ENCODE data around the gene SERPINA12. TPM values are rescaled to one million over a fixed set of nuclear protein-coding genes. Genes with fewer than 3 reads are reported as not detected.

SERPINA12 gene
- total RNA-seq, 1 experiment from 2014 or later: not detected

DNA sequence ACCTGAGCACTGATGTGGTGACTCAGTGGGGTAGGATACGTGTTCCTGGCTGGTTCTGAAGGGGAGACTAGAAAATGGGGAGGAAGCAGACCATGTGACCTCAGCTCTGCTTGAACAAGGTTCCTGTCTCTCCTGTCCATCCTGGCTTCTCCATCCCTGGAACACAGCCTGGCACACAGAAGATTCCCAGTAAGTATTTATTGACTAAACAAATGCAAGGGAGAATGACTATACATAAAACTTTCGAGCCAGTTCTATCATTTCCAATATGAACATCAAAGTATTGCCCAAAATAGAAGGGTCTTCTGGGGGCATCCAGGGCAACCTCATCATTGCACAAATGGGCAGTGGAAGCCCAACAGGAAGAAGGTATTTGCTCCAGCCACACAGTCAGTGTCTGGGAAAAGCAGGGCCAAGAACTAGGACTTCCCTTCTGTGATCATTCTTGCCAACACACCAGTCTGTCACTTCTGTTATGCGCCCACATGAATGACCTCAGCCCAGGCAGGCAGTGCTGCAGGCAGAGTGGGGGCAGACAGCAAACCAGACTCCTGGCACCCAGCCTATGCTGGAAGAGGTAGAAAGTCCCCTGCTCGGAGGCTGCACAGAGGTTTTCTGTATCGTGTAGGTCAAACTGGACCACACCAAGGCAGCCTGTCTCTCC lies 27.7 kb downstream of the SERPINA12 start:
- Mint-ChIP-seq H3K27me3 (ENCODE audit: low read depth) (peaks cover 7% of the 10 kb centered on the region; the same call in 1 of the 2 replicates), H3K4me3 (no peak overlapping the region), H3K4me1 (peaks cover 10% of the 10 kb centered on the region), H3K36me3 (peaks cover 16% of the 10 kb centered on the region), H3K27ac (no peak overlapping the region), H3K9me3 (peaks cover 26% of the 10 kb centered on the region)
- TF ChIP-seq ZNF396 (CRISPR knock-in tag; IDR thresholded peaks at IDR 0.05; ENCODE audit: borderline replicate concordance) (no peak), ZNF121 (CRISPR knock-in tag; IDR thresholded peaks at IDR 0.05) (no peak), ATF1 (CRISPR knock-in tag; IDR thresholded peaks at IDR 0.05) (no peak), ZNF671 (CRISPR knock-in tag; IDR thresholded peaks at IDR 0.05) (no peak), FOXJ3 (CRISPR knock-in tag; IDR thresholded peaks at IDR 0.05; ENCODE audit: borderline replicate concordance) (no peak), FOXK1 (CRISPR knock-in tag; IDR thresholded peaks at IDR 0.05) (no peak), EMX1 (CRISPR knock-in tag; IDR thresholded peaks at IDR 0.05) (no peak), ZNF232 (CRISPR knock-in tag; IDR thresholded peaks at IDR 0.05) (no peak), RORB (CRISPR knock-in tag; IDR thresholded peaks at IDR 0.05) (no peak)
- TF ChIP-seq, protein P1, sequence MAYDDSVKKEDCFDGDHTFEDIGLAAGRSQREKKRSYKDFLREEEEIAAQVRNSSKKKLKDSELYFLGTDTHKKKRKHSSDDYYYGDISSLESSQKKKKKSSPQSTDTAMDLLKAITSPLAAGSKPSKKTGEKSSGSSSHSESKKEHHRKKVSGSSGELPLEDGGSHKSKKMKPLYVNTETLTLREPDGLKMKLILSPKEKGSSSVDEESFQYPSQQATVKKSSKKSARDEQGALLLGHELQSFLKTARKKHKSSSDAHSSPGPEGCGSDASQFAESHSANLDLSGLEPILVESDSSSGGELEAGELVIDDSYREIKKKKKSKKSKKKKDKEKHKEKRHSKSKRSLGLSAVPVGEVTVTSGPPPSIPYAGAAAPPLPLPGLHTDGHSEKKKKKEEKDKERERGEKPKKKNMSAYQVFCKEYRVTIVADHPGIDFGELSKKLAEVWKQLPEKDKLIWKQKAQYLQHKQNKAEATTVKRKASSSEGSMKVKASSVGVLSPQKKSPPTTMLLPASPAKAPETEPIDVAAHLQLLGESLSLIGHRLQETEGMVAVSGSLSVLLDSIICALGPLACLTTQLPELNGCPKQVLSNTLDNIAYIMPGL (CRISPR knock-in tag; IDR thresholded peaks at IDR 0.05): no peak
- TF ChIP-seq, protein P2, sequence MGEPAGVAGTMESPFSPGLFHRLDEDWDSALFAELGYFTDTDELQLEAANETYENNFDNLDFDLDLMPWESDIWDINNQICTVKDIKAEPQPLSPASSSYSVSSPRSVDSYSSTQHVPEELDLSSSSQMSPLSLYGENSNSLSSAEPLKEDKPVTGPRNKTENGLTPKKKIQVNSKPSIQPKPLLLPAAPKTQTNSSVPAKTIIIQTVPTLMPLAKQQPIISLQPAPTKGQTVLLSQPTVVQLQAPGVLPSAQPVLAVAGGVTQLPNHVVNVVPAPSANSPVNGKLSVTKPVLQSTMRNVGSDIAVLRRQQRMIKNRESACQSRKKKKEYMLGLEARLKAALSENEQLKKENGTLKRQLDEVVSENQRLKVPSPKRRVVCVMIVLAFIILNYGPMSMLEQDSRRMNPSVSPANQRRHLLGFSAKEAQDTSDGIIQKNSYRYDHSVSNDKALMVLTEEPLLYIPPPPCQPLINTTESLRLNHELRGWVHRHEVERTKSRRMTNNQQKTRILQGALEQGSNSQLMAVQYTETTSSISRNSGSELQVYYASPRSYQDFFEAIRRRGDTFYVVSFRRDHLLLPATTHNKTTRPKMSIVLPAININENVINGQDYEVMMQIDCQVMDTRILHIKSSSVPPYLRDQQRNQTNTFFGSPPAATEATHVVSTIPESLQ (CRISPR knock-in tag; IDR thresholded peaks at IDR 0.05): no peak
- TF ChIP-seq, protein P3, sequence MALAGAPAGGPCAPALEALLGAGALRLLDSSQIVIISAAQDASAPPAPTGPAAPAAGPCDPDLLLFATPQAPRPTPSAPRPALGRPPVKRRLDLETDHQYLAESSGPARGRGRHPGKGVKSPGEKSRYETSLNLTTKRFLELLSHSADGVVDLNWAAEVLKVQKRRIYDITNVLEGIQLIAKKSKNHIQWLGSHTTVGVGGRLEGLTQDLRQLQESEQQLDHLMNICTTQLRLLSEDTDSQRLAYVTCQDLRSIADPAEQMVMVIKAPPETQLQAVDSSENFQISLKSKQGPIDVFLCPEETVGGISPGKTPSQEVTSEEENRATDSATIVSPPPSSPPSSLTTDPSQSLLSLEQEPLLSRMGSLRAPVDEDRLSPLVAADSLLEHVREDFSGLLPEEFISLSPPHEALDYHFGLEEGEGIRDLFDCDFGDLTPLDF (CRISPR knock-in tag; IDR thresholded peaks at IDR 0.05): no peak
- TF ChIP-seq, protein P4, sequence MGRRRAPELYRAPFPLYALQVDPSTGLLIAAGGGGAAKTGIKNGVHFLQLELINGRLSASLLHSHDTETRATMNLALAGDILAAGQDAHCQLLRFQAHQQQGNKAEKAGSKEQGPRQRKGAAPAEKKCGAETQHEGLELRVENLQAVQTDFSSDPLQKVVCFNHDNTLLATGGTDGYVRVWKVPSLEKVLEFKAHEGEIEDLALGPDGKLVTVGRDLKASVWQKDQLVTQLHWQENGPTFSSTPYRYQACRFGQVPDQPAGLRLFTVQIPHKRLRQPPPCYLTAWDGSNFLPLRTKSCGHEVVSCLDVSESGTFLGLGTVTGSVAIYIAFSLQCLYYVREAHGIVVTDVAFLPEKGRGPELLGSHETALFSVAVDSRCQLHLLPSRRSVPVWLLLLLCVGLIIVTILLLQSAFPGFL (CRISPR knock-in tag; IDR thresholded peaks at IDR 0.05; ENCODE audit: borderline replicate concordance): no peak
- TF ChIP-seq, protein P5, sequence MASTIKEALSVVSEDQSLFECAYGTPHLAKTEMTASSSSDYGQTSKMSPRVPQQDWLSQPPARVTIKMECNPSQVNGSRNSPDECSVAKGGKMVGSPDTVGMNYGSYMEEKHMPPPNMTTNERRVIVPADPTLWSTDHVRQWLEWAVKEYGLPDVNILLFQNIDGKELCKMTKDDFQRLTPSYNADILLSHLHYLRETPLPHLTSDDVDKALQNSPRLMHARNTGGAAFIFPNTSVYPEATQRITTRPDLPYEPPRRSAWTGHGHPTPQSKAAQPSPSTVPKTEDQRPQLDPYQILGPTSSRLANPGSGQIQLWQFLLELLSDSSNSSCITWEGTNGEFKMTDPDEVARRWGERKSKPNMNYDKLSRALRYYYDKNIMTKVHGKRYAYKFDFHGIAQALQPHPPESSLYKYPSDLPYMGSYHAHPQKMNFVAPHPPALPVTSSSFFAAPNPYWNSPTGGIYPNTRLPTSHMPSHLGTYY (CRISPR knock-in tag; IDR thresholded peaks at IDR 0.05): no peak
- TF ChIP-seq, protein P6, sequence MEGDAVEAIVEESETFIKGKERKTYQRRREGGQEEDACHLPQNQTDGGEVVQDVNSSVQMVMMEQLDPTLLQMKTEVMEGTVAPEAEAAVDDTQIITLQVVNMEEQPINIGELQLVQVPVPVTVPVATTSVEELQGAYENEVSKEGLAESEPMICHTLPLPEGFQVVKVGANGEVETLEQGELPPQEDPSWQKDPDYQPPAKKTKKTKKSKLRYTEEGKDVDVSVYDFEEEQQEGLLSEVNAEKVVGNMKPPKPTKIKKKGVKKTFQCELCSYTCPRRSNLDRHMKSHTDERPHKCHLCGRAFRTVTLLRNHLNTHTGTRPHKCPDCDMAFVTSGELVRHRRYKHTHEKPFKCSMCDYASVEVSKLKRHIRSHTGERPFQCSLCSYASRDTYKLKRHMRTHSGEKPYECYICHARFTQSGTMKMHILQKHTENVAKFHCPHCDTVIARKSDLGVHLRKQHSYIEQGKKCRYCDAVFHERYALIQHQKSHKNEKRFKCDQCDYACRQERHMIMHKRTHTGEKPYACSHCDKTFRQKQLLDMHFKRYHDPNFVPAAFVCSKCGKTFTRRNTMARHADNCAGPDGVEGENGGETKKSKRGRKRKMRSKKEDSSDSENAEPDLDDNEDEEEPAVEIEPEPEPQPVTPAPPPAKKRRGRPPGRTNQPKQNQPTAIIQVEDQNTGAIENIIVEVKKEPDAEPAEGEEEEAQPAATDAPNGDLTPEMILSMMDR (IDR thresholded peaks at IDR 0.05): no peak
- TF ChIP-seq, protein P7, sequence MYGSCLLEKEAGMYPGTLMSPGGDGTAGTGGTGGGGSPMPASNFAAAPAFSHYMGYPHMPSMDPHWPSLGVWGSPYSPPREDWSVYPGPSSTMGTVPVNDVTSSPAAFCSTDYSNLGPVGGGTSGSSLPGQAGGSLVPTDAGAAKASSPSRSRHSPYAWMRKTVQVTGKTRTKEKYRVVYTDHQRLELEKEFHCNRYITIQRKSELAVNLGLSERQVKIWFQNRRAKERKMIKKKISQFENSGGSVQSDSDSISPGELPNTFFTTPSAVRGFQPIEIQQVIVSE (CRISPR knock-in tag; IDR thresholded peaks at IDR 0.05; ENCODE audit: borderline replicate concordance): no peak
- TF ChIP-seq, protein P8, sequence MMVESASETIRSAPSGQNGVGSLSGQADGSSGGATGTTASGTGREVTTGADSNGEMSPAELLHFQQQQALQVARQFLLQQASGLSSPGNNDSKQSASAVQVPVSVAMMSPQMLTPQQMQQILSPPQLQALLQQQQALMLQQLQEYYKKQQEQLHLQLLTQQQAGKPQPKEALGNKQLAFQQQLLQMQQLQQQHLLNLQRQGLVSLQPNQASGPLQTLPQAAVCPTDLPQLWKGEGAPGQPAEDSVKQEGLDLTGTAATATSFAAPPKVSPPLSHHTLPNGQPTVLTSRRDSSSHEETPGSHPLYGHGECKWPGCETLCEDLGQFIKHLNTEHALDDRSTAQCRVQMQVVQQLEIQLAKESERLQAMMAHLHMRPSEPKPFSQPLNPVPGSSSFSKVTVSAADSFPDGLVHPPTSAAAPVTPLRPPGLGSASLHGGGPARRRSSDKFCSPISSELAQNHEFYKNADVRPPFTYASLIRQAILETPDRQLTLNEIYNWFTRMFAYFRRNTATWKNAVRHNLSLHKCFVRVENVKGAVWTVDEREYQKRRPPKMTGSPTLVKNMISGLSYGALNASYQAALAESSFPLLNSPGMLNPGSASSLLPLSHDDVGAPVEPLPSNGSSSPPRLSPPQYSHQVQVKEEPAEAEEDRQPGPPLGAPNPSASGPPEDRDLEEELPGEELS (CRISPR knock-in tag; IDR thresholded peaks at IDR 0.05): no peak
- TF ChIP-seq, protein P9, sequence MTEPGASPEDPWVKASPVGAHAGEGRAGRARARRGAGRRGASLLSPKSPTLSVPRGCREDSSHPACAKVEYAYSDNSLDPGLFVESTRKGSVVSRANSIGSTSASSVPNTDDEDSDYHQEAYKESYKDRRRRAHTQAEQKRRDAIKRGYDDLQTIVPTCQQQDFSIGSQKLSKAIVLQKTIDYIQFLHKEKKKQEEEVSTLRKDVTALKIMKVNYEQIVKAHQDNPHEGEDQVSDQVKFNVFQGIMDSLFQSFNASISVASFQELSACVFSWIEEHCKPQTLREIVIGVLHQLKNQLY (CRISPR knock-in tag; IDR thresholded peaks at IDR 0.05): no peak
- ChIA-PET POLR2A (no interaction called here), CTCF (interaction anchor here (1.3 kb wide), 1 partner anchor 48 kb away, joined by 3 read pairs; no protein-coding TSS in a partner anchor)
- ATAC-seq (no peak), DNase-seq (ENCODE audit: low spot score) (no peak)
